Heart right ventricle (tissue), 16 donors: Measurements from ENCODE around the gene KRT78. TPM values are rescaled to one million over a fixed set of nuclear protein-coding genes. Genes with fewer than 3 reads are reported as not detected.

Experiments
- ATAC-seq, 8 donors: fragments of 200-7000 bp; cut with Tn5 transposase; one replicate each; pipeline ENCODE4 v1.9.1; 2020; ENCODE audit warnings: mild to moderate bottlenecking in 8 of 8, moderate library complexity in 8 of 8, moderate number of reproducible peaks in 1 of 8
- DNase-seq, 2 donors: peaks; one replicate each; pipeline ENCODE4 v3.0.0-alpha.2; 2020
- H3K27ac ChIP-seq, 10 donors: fragments of 200-600 bp; sonication (generic) in 2 of 10; one replicate each; pipeline versions ENCODE4 v1.5.0 to v1.8.0; 2020 to 2022; ENCODE audit warnings: mild to moderate bottlenecking in 3 of 10
- H3K27me3 ChIP-seq, 7 donors: fragments of 200-600 bp; one replicate each; pipeline ENCODE4 v1.8.0; 2021 to 2022; ENCODE audit warnings: mild to moderate bottlenecking in 2 of 7
- H3K36me3 ChIP-seq, 9 donors: fragments of 200-600 bp; sonication (generic) in 1 of 9; one replicate each; pipeline versions ENCODE4 v1.5.0 to v1.8.0; 2020 to 2022; ENCODE audit warnings: mild to moderate bottlenecking in 2 of 9
- H3K4me1 ChIP-seq, 9 donors: fragments of 200-600 bp; sonication (generic) in 1 of 9; one replicate each; pipeline versions ENCODE4 v1.5.0 to v1.8.0; 2020 to 2022; ENCODE audit warnings: mild to moderate bottlenecking in 4 of 9
- H3K4me3 ChIP-seq, 10 donors: fragments of 200-600 bp; sonication (generic) in 2 of 10; one replicate each; pipeline versions ENCODE4 v1.5.0 to v1.8.0; 2020 to 2022; ENCODE audit warnings: mild to moderate bottlenecking in 7 of 10, moderate library complexity in 2 of 10
- H3K9me3 ChIP-seq, 11 donors: fragments of 200-600 bp in 10 of 11; sonication (generic) in 2 of 11; one replicate each; pipeline versions ENCODE4 v1.5.0 to v1.8.0; 2013 to 2022; ENCODE audit warnings: mild to moderate bottlenecking in 2 of 11, control low read depth in 1 of 11, moderate library complexity in 1 of 11
- WGBS, 2 donors: extraction: QIAGEN DNeasy Blood & Tissue Kit; methylation state at CpG; one replicate each; pipeline ENCODE4 v1.1.7; 2013; ENCODE audit warnings: inconsistent platforms in 1 of 2; 5-methylcytosine and 5-hydroxymethylcytosine counted together
- intact Hi-C, 10 donors: fragments of 100-400 bp; cut with DNase I; formaldehyde crosslinking; loops; one replicate each; pipeline versions ENCODE4 v1.11.1 to v1.14.2; 2022
- polyA plus RNA-seq, 2 donors: library from polyadenylated mRNA; stranded (reverse); fragments of 200-250 nt; gene quantifications; one replicate each; pipeline ENCODE4 v1.2.3, GENCODE V29; 2013
- total RNA-seq, 10 donors: library from RNA; stranded (reverse); fragmentation: NEBNext Ultra II Directional in 3 of 10; extraction: Animal tissue kit (Norgen Biotek cat#: 25700) in 3 of 10; gene quantifications; one replicate each; pipeline versions ENCODE4 v1.2.1 to v1.2.4, GENCODE V29; 2021 to 2023
- TF ChIP-seq, protein P1 (sequence below), 9 donors: fragments of 200-600 bp; sonication (generic) in 2 of 9; IDR thresholded peaks; one replicate each; pipeline versions ENCODE4 v1.5.0 to v1.8.0; 2021 to 2022; ENCODE audit warnings: antibody characterized with exemption in 9 of 9, mild to moderate bottlenecking in 5 of 9, moderate library complexity in 1 of 9
- donor health status: Arrhythmogenic right ventricular cardiomyopathy.
- donor health status: ischemic (EF 13 %, LVEDD 7.1; RV severe dilation, severe dysfunction).
- donor health status: healthy with polysubstance abuse.
- donor health status: DM: no; HTN: yes; CAD: no.
- donor health status: DM: no; HTN: no; CAD: no.
- donor health status: ischemic (EF 25% LVEDD 6.9; RV normal size, moderate dysfunction).
- donor health status: ischemic (EF 25% LVEDD 5.7; RV mildly dilated, moderate dysfunction).
- donor health status: healthy.
- donor health status: DM: yes; HTN: yes; CAD: no.
- donor health status: Ischemic cardiomyopathy.
- donor health status: ischemic (EF 35%, LVEDD 5.7; RV mildly dilated, moderate dysfunction).
- donor health status: nonischemic (EF 11% LVEDD 7.7; RV severe dilation, severe dysfunction).
- donor health status: DM: yes; HTN: yes; CAD: no.
- donor health status: PGD.
- donor health status: ischemic (EF 29% LVEDD 5.4; RV normal size, mild dysfunction).
- donor health status: nonischemic (EF 23%, LVEDD 6.1; RV moderate dilation, normal function).

Gene KRT78
- total and polyA plus RNA-seq, 12 donors = 0.07 TPM; not detected in 11

DNA sequence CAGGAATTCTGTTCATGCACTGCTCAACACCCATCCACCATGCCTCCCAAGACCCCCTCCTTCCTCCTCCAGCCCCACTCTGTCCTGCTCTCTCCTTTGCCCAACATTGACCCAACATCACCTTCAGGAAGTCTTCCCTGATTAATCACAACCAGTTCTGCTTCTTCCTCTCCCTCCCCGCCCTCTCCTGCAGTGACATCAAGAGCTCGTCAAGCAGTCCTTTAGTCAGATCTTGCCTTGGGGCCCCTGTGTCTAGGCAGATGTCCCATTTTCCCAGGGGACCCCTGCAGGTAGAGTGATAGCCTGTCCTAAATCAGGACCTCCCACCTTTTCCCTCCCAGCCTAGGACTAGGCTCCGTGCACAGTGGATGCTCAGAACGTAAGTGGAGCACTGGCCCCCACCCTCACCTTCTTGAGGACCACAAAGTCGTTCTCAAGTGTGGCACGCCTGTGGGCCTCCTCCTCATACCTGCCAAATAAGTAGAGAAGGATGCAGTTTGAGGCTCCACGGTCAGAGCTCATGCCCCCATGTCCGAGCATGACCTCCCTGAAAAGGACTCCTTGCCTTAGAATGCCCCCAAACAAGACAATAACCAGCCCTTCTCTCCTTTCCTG lies 2.3 kb downstream of the KRT78 start:
- Histone ChIP-seq H3K9me3 (no peaks in the 10 kb centered on the region), H3K36me3 (no peaks in the 10 kb centered on the region), H3K4me3 (no peak overlapping the region), H3K27ac (no peak overlapping the region), H3K27me3 (peaks cover 0 to 28% (median 6%) of the 10 kb centered on the region in 7 donors), H3K4me1 (no peaks in the 10 kb centered on the region)
- intact Hi-C loops = no loop called here
- TF ChIP-seq, protein P1, sequence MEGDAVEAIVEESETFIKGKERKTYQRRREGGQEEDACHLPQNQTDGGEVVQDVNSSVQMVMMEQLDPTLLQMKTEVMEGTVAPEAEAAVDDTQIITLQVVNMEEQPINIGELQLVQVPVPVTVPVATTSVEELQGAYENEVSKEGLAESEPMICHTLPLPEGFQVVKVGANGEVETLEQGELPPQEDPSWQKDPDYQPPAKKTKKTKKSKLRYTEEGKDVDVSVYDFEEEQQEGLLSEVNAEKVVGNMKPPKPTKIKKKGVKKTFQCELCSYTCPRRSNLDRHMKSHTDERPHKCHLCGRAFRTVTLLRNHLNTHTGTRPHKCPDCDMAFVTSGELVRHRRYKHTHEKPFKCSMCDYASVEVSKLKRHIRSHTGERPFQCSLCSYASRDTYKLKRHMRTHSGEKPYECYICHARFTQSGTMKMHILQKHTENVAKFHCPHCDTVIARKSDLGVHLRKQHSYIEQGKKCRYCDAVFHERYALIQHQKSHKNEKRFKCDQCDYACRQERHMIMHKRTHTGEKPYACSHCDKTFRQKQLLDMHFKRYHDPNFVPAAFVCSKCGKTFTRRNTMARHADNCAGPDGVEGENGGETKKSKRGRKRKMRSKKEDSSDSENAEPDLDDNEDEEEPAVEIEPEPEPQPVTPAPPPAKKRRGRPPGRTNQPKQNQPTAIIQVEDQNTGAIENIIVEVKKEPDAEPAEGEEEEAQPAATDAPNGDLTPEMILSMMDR (IDR thresholded peaks at IDR 0.05) = no peak
- no peak for ATAC-seq
- 72 to 79% methylated on average over 8 of the region's 8 CpGs for WGBS, 2 donors
- no peak for DNase-seq

DNA sequence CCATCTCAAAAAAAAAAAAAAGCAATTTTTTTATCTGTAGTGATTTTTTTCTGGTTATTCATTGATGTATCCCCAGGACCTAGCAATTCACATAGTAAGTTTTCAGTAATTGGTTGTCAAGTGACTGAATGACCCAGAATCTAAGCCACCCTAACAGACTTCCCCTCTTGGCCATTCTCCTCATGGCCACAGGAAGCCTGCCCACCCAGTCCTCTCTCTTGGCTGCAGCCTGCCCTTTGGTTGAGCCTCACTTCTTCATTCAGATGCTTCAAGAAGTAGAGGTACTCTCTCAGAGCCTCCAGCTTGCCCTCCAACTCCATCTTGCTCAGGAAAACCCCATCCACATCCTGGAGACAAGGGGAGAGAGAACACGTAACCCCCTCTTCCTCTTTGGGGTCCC lies 2.8 kb downstream of the KRT78 start:
- H3K27me3 ChIP-seq = peaks cover 0 to 30% (median 5%) of the 10 kb centered on the region in 7 donors
- intact Hi-C loops = no loop called here
- WGBS, 2 donors = 81 to 83% methylated on average over 1 of the region's 1 CpG
- no peaks in the 10 kb centered on the region for H3K9me3 ChIP-seq
- DNase-seq = no peak
- no peak for ATAC-seq
- no peak overlapping the region for H3K27ac ChIP-seq
- no peak overlapping the region for H3K4me3 ChIP-seq
- H3K36me3 ChIP-seq = no peaks in the 10 kb centered on the region
- H3K4me1 ChIP-seq = no peaks in the 10 kb centered on the region
- TF ChIP-seq, protein P1 (IDR thresholded peaks at IDR 0.05) = no peak

DNA sequence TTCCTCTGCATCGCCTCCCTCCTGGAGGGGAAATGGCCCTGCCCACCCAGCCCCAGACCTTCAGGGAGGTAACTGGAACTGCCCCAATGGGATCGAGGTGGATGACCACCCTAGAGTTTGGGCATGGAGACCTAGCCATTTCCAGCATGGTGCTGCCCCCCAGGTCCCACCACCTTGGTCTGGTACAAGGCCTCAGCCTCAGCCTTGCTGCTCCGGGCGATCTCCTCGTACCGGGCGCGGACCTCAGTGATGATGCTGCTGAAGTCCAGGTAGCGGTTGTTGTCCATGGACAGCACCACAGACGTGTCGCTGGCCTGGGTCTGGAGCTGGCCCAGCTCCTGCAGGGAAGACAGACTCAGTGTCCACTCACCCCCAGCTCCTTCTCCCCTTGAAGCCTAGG lies 4.4 kb downstream of the KRT78 start:
- H3K9me3 ChIP-seq = no peaks in the 10 kb centered on the region
- no peak overlapping the region for H3K4me3 ChIP-seq
- ATAC-seq (no peak), DNase-seq (no peak)
- peaks cover 0 to 35% (median 6%) of the 10 kb centered on the region in 7 donors for H3K27me3 ChIP-seq
- no peaks in the 10 kb centered on the region for H3K36me3 ChIP-seq
- H3K27ac ChIP-seq = no peak overlapping the region
- no peaks in the 10 kb centered on the region for H3K4me1 ChIP-seq
- TF ChIP-seq, protein P1 (IDR thresholded peaks at IDR 0.05) = no peak
- intact Hi-C loops = no loop called here
- 94 to 95% methylated on average over 11 of the region's 11 CpGs for WGBS, 2 donors

DNA sequence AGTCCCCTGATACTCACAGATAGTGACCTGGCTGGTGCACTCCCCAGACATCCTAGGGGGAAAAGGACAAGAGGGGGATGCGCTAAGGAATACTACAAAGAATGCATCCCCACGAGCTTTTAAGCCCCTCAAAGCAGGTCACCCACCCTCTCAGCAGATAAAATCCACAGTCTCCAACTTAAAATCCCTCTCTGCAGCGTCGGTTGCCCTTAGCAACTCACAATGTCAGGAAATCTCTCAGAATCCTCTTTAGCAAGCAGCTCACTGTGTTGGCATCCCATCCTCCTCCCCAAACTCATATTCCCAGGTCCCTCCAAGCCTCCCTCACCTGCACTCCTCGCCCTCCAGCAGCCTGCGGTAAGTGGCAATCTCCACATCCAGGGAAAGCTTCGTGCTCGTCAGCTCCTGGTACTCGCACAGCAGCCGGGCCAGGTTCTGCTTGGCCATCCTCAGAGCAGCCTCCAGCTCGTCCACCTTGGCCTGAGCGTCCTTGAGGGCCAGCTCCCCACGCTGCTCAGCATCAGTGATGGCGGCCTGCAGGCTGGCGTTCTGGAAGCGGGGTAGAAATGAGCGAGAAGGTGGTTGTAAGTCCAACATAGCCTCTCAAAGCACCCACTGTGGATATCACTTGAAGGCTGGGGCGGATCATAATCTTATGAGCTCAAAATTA lies 9.2 kb downstream of the KRT78 start:
- no peak overlapping the region for H3K27ac ChIP-seq
- no peak for DNase-seq
- intact Hi-C loops = no loop called here

More for the DNA sequence above, 9.2 kb downstream of the KRT78 start:
- Histone ChIP-seq H3K9me3 (no peaks in the 10 kb centered on the region), H3K4me1 (peaks cover 0 to 3% (median 0%) of the 10 kb centered on the region in 9 donors), H3K4me3 (no peak overlapping the region), H3K36me3 (no peaks in the 10 kb centered on the region), H3K27me3 (peaks cover 0 to 52% (median 38%) of the 10 kb centered on the region in 7 donors)
- TF ChIP-seq, protein P1 (IDR thresholded peaks at IDR 0.05) = no peak
- ATAC-seq = no peak
- WGBS, 2 donors = 73 to 77% methylated on average over 18 of the region's 18 CpGs
